ENCODE data around the gene GARRE1. TPM values are rescaled to one million over a fixed set of nuclear protein-coding genes. Genes with fewer than 3 reads are reported as not detected.
"Not testable (repeated sequence)": the region's sequence is repeated elsewhere in the genome, so short reads cannot be mapped to it uniquely, and the experiment has no call there.

The GARRE1 gene
- polyA plus RNA-seq, 3 donors: 1.1 to 6.2 (median 2.1) TPM

DNA sequence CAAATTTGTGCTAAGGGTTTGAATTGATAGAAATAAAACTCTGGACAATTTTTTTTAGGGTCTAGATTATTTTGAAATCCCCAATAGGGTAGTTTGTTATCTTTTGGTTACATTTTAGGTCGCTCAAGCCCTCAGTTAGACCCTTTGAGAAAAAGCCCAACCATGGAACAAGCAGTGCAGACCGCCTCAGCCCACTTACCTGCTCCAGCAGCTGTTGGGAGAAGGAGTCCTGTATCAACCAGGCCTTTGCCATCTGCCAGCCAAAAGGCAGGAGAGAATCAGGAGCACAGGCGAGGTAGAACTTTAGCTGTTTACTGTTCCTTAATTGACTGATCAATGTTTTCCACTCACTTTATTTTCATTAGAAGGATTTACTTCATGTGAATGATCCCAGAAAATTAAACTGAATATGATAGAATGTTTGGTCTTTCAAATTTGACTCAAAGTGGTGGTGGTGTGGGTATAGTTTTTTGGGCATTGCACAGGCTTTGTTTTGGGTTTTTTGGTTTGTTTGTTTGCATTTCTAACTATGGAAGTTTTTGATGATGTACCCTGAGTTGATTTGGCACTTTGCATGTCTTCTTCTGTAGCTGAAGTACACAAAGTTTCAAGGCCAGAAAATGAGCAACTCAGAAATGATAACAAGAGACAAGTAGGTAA is 39.2 kb upstream of the GARRE1 start:
- TF ChIP-seq, protein P1, sequence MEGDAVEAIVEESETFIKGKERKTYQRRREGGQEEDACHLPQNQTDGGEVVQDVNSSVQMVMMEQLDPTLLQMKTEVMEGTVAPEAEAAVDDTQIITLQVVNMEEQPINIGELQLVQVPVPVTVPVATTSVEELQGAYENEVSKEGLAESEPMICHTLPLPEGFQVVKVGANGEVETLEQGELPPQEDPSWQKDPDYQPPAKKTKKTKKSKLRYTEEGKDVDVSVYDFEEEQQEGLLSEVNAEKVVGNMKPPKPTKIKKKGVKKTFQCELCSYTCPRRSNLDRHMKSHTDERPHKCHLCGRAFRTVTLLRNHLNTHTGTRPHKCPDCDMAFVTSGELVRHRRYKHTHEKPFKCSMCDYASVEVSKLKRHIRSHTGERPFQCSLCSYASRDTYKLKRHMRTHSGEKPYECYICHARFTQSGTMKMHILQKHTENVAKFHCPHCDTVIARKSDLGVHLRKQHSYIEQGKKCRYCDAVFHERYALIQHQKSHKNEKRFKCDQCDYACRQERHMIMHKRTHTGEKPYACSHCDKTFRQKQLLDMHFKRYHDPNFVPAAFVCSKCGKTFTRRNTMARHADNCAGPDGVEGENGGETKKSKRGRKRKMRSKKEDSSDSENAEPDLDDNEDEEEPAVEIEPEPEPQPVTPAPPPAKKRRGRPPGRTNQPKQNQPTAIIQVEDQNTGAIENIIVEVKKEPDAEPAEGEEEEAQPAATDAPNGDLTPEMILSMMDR (IDR thresholded peaks at IDR 0.05): no peak
- no peaks in the 10 kb centered on the region for H3K9me3 Mint-ChIP-seq
- no peaks in the 10 kb centered on the region for H3K79me2 ChIP-seq (ENCODE audit: insufficient read depth, low read length)
- intact Hi-C loops (cut with micrococcal nuclease): no loop called here
- H3K4me3 ChIP-seq (replicated peaks in 1 of 3; ENCODE audit: low read depth in 2 of 3, low read length in 3 of 3): no peak overlapping the region
- H3K4me1 Mint-ChIP-seq: peaks cover 9% of the 10 kb centered on the region
- H3K27ac Mint-ChIP-seq: peak overlapping the region in 3 of 7 donors; percentile 16 to 68 (median 45)
- H3K4me3 Mint-ChIP-seq: no peak overlapping the region
- H3K27me3 Mint-ChIP-seq (ENCODE audit: low read depth in 3 of 3): no peaks in the 10 kb centered on the region
- peaks cover 33% of the 10 kb centered on the region for H4K20me1 ChIP-seq (ENCODE audit: insufficient read depth, low read length)
- peaks cover 63 to 71% of the 10 kb centered on the region in 2 donors for H3K36me3 Mint-ChIP-seq
- no peak overlapping the region for H3K9ac ChIP-seq (ENCODE audit: insufficient read depth, low read length, poor library complexity, severe bottlenecking)
- WGBS (ENCODE audit: insufficient coverage): 100% methylated on average over 1 of the region's 3 CpGs
- H3K4me2 ChIP-seq (replicated peaks; ENCODE audit: extremely low read depth, low read length, poor library complexity, severe bottlenecking): no peak overlapping the region
- H3K36me3 ChIP-seq (replicated peaks in 1 of 2; ENCODE audit: control insufficient read depth in 1 of 2, insufficient read depth in 2 of 2, low read length in 2 of 2): peaks cover 62 to 91% of the 10 kb centered on the region in 2 donors
- H3K9me3 ChIP-seq (replicated peaks in 1 of 2; ENCODE audit: control insufficient read depth in 1 of 2, insufficient read depth in 1 of 2, low read length in 2 of 2): no peaks in the 10 kb centered on the region
- H3K27ac ChIP-seq (ENCODE audit: low read depth in 1 of 2, low read length in 2 of 2): no peak overlapping the region
- DNase-seq: no peak
- H3K27me3 ChIP-seq (ENCODE audit: control insufficient read depth in 2 of 2, insufficient read depth in 2 of 2, low read length in 2 of 2): no peaks in the 10 kb centered on the region
- no peak overlapping the region for H2AFZ ChIP-seq (ENCODE audit: insufficient read depth, low read depth, low read length, poor library complexity, severe bottlenecking)
- H3K4me1 ChIP-seq (ENCODE audit: control insufficient read depth in 1 of 2, insufficient read depth in 2 of 2, low read length in 2 of 2): no peaks in the 10 kb centered on the region

DNA sequence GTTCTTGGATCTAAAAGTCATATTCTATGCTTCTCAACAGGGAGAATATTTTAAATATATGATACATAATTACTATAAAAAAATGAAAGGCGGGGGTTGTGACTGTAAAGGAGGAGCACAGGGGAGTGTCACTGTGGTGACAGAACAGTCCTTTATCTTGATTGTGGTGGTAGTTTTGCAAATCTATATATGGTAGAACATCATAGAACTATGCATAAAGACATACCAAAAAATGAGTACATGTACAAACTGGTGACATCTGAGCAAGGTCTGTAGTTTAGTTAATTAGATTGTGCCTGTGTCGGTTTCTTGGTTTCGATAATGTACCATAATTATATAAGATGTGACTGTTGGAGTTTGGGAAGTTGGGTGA is 38.7 kb upstream of the GARRE1 start:
- no peak overlapping the region for H2AFZ ChIP-seq (ENCODE audit: insufficient read depth, low read depth, low read length, poor library complexity, severe bottlenecking)
- peaks cover 38% of the 10 kb centered on the region for H4K20me1 ChIP-seq (ENCODE audit: insufficient read depth, low read length)
- TF ChIP-seq, protein P1 (IDR thresholded peaks at IDR 0.05): no peak
- no peaks in the 10 kb centered on the region for H3K27me3 ChIP-seq (ENCODE audit: control insufficient read depth in 2 of 2, insufficient read depth in 2 of 2, low read length in 2 of 2)
- no peaks in the 10 kb centered on the region for H3K9me3 Mint-ChIP-seq
- no CpG with 5 or more reads among the region's 3 CpGs for WGBS (ENCODE audit: insufficient coverage)
- no peak for DNase-seq
- H3K4me3 ChIP-seq (replicated peaks in 1 of 3; ENCODE audit: low read depth in 2 of 3, low read length in 3 of 3): no peak overlapping the region
- intact Hi-C loops (cut with micrococcal nuclease): no loop called here
- H3K4me1 ChIP-seq (ENCODE audit: control insufficient read depth in 1 of 2, insufficient read depth in 2 of 2, low read length in 2 of 2): no peaks in the 10 kb centered on the region
- H3K36me3 ChIP-seq (replicated peaks in 1 of 2; ENCODE audit: control insufficient read depth in 1 of 2, insufficient read depth in 2 of 2, low read length in 2 of 2): peaks cover 57 to 91% of the 10 kb centered on the region in 2 donors
- peaks cover 64 to 71% of the 10 kb centered on the region in 2 donors for H3K36me3 Mint-ChIP-seq
- H3K27ac ChIP-seq (ENCODE audit: low read depth in 1 of 2, low read length in 2 of 2): no peak overlapping the region
- H3K4me2 ChIP-seq (replicated peaks; ENCODE audit: extremely low read depth, low read length, poor library complexity, severe bottlenecking): no peak overlapping the region
- no peak overlapping the region for H3K4me3 Mint-ChIP-seq
- H3K27me3 Mint-ChIP-seq (ENCODE audit: low read depth in 3 of 3): no peaks in the 10 kb centered on the region
- no peak overlapping the region for H3K27ac Mint-ChIP-seq
- H3K4me1 Mint-ChIP-seq: peaks cover 9% of the 10 kb centered on the region
- no peaks in the 10 kb centered on the region for H3K9me3 ChIP-seq (replicated peaks in 1 of 2; ENCODE audit: control insufficient read depth in 1 of 2, insufficient read depth in 1 of 2, low read length in 2 of 2)
- H3K9ac ChIP-seq (ENCODE audit: insufficient read depth, low read length, poor library complexity, severe bottlenecking): no peak overlapping the region
- H3K79me2 ChIP-seq (ENCODE audit: insufficient read depth, low read length): no peaks in the 10 kb centered on the region

DNA sequence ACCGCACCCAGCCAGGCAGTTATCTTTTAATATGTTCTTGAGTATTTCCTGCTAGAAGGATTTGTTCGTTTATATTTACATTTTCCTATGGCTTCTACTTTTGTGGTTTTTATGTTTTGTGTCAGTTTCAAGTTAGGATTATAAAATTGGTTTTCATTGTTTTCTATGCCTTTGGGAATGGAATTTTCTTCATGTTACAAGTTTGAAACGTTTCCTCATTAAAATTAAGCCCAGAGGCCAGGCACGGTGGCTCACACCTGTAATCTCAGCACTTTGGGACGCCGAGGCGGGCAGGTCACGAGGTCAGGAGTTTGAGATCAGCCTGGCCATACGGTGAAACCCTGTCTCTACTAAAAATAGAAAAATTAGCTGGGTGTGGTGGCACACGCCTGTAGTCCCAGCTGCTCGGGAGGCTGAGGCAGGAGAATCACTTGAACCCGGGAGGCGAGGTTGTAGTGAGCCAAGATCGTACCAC is 37.6 kb upstream of the GARRE1 start:
- intact Hi-C loops (cut with micrococcal nuclease): not testable (repeated sequence)
- H4K20me1 ChIP-seq (ENCODE audit: insufficient read depth, low read length): peaks cover 40% of the 10 kb centered on the region

More for the DNA sequence above, 37.6 kb upstream of the GARRE1 start:
- Mint-ChIP-seq H3K27ac (peak overlapping the region in 1 of 7 donors; percentile 38), H3K36me3 (peaks cover 65 to 72% of the 10 kb centered on the region in 2 donors)
- not testable (repeated sequence) for H3K9me3 Mint-ChIP-seq; H3K4me3 Mint-ChIP-seq; H3K4me1 ChIP-seq (ENCODE audit: control insufficient read depth in 1 of 2, insufficient read depth in 2 of 2, low read length in 2 of 2); H3K9ac ChIP-seq (ENCODE audit: insufficient read depth, low read length, poor library complexity, severe bottlenecking); H3K27me3 ChIP-seq (ENCODE audit: control insufficient read depth in 2 of 2, insufficient read depth in 2 of 2, low read length in 2 of 2); H3K27me3 Mint-ChIP-seq (ENCODE audit: low read depth in 3 of 3); H3K4me3 ChIP-seq (replicated peaks in 1 of 3; ENCODE audit: low read depth in 2 of 3, low read length in 3 of 3); H3K4me2 ChIP-seq (replicated peaks; ENCODE audit: extremely low read depth, low read length, poor library complexity, severe bottlenecking); H3K79me2 ChIP-seq (ENCODE audit: insufficient read depth, low read length); H3K27ac ChIP-seq (ENCODE audit: low read depth in 1 of 2, low read length in 2 of 2); H3K9me3 ChIP-seq (replicated peaks in 1 of 2; ENCODE audit: control insufficient read depth in 1 of 2, insufficient read depth in 1 of 2, low read length in 2 of 2); H2AFZ ChIP-seq (ENCODE audit: insufficient read depth, low read depth, low read length, poor library complexity, severe bottlenecking); H3K4me1 Mint-ChIP-seq; DNase-seq
- WGBS (ENCODE audit: insufficient coverage): 99% methylated on average over 8 of the region's 14 CpGs
- H3K36me3 ChIP-seq (replicated peaks in 1 of 2; ENCODE audit: control insufficient read depth in 1 of 2, insufficient read depth in 2 of 2, low read length in 2 of 2): peaks cover 58 to 91% of the 10 kb centered on the region in 2 donors
